HG02678 (cell line): ENCODE data around the gene POLR3A.

ENCODE experiments used
- ATAC-seq: cut with Tn5 transposase; IDR thresholded peaks from one replicate; pipeline ENCODE4 v1.9.1; 2021; ENCODE audit warnings: mild to moderate bottlenecking, moderate library complexity; ENCODE audit not compliant: unreplicated experiment

The POLR3A gene

GRCh38 chr10:77922055-77922454, 107.3 kb downstream of the POLR3A start:
- ATAC-seq: no peak

GRCh38 chr10:77921395-77921794, 107.9 kb downstream of the POLR3A start:
- ATAC-seq: no peak

GRCh38 chr10:77920495-77920894, 108.8 kb downstream of the POLR3A start:
- ATAC-seq: no peak

- ATAC-seq: no peak
Observed at GRCh38 chr10:77919713-77920108, 109.6 kb downstream of the POLR3A start.
